NCI-H446 treated with DMSO at 0.1 percent for 48 hours (cell line): ENCODE data around the gene ADM.

Experiments used
- DNase-seq: peaks from one replicate; lab custom pipeline; 2025; lab: John Stamatoyannopoulos, UW

Gene ADM

GRCh38 chr11:10310301-10310841, 5.5 kb downstream of the ADM start:
- no peak for DNase-seq

DNA sequence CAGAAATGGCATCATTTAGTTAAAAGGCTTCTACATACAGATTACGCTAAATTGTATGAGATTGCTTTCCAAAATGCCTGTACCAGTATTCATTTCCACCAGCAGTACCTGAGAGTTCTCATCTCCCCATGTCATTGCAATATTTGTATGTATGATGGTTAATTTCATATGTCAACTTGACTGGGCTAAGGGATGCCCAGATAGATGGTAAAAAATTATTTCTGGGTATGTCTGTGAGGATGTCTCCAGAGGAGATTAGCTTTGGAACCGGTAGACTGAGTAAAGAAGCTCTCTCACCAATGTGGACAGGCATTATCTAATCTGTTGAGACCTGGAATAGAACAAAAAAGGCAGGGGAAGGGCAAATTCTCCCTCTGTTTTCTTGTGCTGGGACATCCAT, 6.9 kb downstream of the ADM start:
- DNase-seq: no peak

- DNase-seq: no peak
Measured at GRCh38 chr11:10314199-10315072, 9.6 kb downstream of the ADM start.

- no peak for DNase-seq
Measured at GRCh38 chr11:10315083-10315482, 10.2 kb downstream of the ADM start.

- DNase-seq: no peak
Measured at GRCh38 chr11:10317151-10317755, 12.4 kb downstream of the ADM start.

GRCh38 chr11:10317776-10318526, 13.1 kb downstream of the ADM start:
- DNase-seq: no peak

GRCh38 chr11:10318527-10318802, 13.6 kb downstream of the ADM start:
- no peak for DNase-seq

GRCh38 chr11:10319702-10320558, 15.1 kb downstream of the ADM start:
- no peak for DNase-seq

GRCh38 chr11:10320736-10321465, 16.0 kb downstream of the ADM start:
- no peak for DNase-seq

GRCh38 chr11:10322401-10322800, 17.5 kb downstream of the ADM start:
- no peak for DNase-seq

DNA sequence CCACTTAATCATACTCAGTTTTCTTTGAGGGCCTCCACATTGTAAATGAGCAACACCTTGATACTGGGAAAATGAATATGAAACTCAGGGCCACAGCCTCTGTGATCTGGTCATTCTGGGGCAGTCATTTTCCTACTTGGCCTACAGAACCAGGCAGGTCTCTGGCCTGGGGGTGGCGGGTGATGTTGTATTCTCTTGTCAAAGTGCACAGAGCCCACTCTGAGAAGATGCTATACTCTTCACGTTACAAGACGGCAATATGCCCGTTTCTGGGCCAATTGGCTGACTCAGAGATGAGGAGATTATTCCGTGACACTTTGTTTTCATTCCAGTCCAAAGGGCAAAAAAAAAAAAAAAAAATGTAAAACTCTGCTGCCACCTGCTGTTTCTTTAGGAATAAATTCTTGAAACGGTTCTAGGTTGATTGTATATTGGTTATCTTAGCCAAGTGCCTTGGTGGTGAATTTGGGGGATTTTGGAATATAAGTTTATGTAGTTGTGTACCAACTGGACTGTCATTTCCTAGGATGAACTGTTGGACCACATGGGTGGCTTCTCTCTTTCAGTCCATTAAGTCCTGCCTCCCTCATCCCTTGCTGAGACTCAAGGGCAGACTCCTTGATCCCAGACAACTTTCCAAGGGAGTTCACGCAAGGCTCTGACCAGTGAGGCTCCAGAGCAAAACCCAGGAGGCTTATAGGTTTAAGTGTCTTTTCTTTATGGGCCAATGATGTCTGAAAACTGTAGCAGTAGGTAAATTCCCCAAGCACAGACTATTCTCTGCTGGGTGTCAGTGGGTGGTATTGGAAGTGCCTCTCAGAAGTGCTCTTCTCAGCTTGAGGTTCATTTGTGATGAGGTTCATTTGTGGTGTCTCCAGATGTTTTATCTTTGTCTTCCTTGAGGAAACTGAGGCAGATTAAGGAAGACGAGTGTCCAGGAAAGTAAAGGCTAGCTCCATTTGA, 18.2 kb downstream of the ADM start:
- peak; percentile 67 for DNase-seq

- no peak for DNase-seq
Measured at GRCh38 chr11:10323793-10324170, 18.9 kb downstream of the ADM start.

DNA sequence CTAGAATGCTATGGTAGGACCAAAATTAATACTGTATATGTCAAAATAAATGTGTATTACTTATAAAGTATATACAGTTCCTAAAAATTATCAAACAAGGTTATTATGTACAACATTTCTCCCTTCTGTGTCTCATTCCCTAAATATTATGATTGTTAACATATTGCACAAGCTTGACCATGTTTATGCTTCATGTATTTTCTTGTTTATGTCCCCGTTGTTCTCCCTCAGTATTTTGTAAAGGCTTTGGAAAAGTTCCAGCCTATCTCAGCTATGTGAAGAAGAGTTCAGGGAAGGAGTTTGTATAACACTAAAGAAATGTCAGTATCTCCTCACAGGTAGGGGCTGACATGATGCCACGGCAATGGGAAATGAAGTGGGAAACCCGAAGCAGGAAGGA, 19.6 kb downstream of the ADM start:
- DNase-seq: no peak

DNA sequence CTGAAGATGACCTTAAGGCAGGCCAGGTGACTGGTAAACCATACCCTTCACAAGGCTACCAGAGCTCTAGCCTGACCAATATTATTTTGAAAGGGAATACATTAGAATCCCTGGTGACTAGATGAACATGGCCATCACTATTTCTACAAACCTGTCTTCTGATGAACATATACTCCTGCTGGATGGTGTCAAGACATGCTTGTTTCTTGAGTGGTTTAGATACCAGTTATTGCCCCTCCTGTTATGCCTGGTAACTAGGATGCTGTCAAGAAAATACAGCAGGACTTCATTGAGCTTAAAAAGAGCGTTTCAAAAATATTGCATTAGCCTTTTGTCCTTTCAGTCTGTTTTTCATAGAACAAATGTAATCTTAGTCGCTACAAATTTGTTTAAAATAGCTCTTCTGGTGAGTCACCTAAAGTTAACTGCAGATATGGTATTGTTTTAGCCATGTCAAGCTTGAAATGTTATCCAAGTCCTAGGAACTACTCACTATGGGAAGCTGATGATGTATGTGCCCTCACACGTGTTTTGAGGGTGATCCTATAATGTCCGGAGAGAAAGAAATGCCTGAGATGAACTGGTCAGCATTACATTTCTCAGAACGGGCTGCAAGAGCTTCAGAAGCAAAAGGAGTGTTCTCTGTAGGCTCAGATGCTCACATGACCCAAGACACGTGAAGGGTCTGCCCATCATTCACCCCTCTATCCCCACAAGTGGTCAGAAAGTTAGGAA, 20.6 kb downstream of the ADM start:
- DNase-seq: no peak

- DNase-seq: no peak
Measured at GRCh38 chr11:10326012-10326964, 21.4 kb downstream of the ADM start.

GRCh38 chr11:10327254-10327653, 22.4 kb downstream of the ADM start:
- no peak for DNase-seq

- DNase-seq: no peak
Measured at GRCh38 chr11:10328314-10329098, 23.6 kb downstream of the ADM start.
